AG10803 (cell line): ENCODE data around the gene S100Z.
"Not testable (repeated sequence)": the region's sequence is repeated elsewhere in the genome, so short reads cannot be mapped to it uniquely, and the experiment has no call there.

Experiments used
- DNase-seq: peaks from one replicate; pipeline ENCODE4 v3.0.0; 2010; ENCODE audit warnings: low read depth
- H3K4me3 ChIP-seq: 2 replicates; pipeline ENCODE4 v1.5.1; 2011; ENCODE audit warnings: mild to moderate bottlenecking, low read length, control low read depth
- CTCF ChIP-seq: conservative IDR thresholded peaks from 2 replicates; pipeline ENCODE4 v1.5.1; 2011; ENCODE audit warnings: mild to moderate bottlenecking, low read length, control low read depth, inconsistent platforms

S100Z gene

GRCh38 chr5:76851728-76852369 is 2.0 kb downstream of the S100Z start:
- no peak for DNase-seq
- no peak overlapping the region for H3K4me3 ChIP-seq

GRCh38 chr5:76852772-76853171 is 3.0 kb downstream of the S100Z start:
- no peak for DNase-seq
- no peak overlapping the region for H3K4me3 ChIP-seq
- no peak for TF ChIP-seq CTCF

More at GRCh38 chr5:76851728-76852369, 2.0 kb downstream of the S100Z start:
- no peak for TF ChIP-seq CTCF

GRCh38 chr5:76853741-76854140 is 3.9 kb downstream of the S100Z start:
- not testable (repeated sequence) for DNase-seq, H3K4me3 ChIP-seq

- no peak for TF ChIP-seq CTCF
Measured at GRCh38 chr5:76854644-76855043, 4.8 kb downstream of the S100Z start.

GRCh38 chr5:76855501-76855900 is 5.7 kb downstream of the S100Z start:
- not testable (repeated sequence) for H3K4me3 ChIP-seq, DNase-seq

More at GRCh38 chr5:76854644-76855043, 4.8 kb downstream of the S100Z start:
- DNase-seq = no peak
- H3K4me3 ChIP-seq = no peak overlapping the region

GRCh38 chr5:76855961-76856360 is 6.1 kb downstream of the S100Z start:
- DNase-seq = no peak
- no peak overlapping the region for H3K4me3 ChIP-seq
- no peak for TF ChIP-seq CTCF

- not testable (repeated sequence) for DNase-seq, H3K4me3 ChIP-seq
Measured at GRCh38 chr5:76856800-76857199, 7.0 kb downstream of the S100Z start.

GRCh38 chr5:76859591-76860247 is 9.9 kb downstream of the S100Z start:
- TF ChIP-seq CTCF = no peak
- peak; percentile 21 for DNase-seq
- H3K4me3 ChIP-seq = no peak overlapping the region
